ENCODE data around the gene MGAT5B.
"Not testable (repeated sequence)": the region's sequence is repeated elsewhere in the genome, so short reads cannot be mapped to it uniquely, and the experiment has no call there.

The MGAT5B gene

DNA sequence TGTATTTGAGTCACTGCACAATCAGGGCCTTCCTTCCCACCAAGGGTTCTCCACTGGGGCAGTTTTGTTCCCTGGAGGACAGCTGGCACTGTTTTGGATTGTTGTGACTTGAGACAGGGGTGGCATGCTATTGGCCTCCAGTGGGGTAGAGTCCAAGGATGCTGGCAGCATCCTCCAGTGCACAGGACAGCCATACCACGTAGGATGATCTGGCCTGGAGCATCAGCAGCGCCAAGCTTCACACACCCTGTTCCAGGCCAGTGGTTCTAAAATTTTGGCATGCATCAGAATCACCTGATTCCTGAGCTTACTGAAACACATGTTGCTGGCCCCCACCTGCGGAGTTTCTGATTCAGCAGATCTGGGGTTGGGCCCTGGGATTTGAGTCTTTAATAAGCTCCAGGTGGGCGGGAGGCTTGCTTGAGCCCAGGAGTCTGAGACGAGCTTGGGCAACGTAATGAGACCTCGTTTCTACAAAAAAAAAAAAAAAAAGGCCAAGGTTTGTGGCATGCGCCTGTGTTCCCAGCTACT lies 83.2 kb downstream of the MGAT5B start:
- DNase-seq (ENCODE audit: low spot score) = no peak

DNA sequence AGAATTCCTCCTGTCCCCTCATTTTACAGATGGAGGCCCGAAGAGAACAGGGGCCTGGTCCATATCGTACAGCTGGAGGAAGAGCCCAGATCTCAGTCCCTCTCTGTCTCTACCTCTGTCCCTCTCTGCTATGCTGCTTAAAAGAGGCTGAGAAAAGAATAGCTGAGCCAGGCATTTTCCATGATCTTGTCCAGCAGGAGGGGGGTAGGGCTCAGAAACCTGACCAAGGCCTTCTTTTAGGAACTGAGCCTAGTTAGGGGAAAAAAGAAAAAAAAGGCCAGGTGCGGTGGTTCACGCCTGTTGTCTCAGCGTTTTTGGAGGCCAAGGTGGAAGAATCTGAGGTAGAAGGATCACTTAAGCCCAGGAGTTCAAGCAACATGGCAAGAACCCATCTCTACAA lies 84.2 kb downstream of the MGAT5B start:
- no peak for DNase-seq (ENCODE audit: low spot score)

DNA sequence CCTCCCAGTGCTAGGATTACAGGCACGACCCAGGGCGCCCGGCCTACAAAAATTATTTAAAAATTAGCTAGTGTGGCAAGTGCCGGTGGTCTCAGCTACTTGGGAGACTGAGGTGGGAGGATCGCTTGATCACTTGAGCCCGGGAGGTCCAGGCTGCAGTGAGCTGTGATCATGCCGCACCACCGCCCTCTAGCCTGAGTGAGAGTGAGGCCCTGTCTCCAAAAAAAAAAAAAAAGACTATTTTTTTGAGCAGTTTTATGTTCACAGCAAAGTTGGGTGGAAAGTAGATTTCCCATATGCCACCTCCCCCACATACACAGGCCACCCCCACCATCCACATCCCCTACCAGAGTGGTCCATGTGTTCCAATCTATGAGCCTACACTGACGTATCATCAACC lies 84.9 kb downstream of the MGAT5B start:
- DNase-seq (ENCODE audit: low spot score) = no peak

DNA sequence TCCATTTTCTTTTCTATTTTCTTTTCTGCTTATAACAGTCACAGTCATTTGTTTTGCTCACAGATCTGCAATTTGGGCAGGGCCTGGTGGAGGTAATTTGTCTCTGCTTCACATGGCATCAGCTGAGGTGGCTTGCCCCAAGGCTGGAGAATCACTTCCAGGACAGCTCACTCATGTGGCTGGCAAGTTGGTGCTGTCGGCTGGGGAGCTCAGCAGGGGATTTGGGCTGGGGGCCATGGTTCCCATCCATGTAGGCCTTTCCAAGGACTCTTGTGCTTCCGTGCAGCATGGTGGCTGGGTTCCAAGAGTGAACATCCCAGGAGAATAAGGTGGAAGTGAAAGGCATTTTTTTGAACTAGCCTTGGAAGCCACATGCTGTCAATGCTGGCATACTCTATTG lies 85.7 kb downstream of the MGAT5B start:
- DNase-seq (ENCODE audit: low spot score) = no peak

DNA sequence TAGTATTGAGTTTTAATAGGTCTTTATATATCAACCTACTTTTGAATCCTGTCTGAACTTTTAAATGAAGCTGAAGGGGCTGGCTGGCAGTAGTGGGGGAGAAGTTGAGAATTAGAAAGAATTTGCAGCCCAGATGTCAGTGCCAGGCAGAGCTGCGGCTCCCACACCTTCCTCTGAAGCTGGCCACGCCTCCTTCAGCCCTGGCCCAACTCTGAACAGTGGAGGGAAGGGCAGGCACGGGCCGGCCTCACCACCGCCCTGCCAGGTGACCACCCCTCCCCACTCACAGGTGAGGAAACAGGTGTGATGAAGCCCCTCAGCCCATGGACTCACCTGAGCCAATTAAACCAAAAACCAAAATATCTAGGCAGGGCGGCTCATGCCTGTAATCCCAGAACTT lies 87.0 kb downstream of the MGAT5B start:
- DNase-seq (ENCODE audit: low spot score) = no peak

DNA sequence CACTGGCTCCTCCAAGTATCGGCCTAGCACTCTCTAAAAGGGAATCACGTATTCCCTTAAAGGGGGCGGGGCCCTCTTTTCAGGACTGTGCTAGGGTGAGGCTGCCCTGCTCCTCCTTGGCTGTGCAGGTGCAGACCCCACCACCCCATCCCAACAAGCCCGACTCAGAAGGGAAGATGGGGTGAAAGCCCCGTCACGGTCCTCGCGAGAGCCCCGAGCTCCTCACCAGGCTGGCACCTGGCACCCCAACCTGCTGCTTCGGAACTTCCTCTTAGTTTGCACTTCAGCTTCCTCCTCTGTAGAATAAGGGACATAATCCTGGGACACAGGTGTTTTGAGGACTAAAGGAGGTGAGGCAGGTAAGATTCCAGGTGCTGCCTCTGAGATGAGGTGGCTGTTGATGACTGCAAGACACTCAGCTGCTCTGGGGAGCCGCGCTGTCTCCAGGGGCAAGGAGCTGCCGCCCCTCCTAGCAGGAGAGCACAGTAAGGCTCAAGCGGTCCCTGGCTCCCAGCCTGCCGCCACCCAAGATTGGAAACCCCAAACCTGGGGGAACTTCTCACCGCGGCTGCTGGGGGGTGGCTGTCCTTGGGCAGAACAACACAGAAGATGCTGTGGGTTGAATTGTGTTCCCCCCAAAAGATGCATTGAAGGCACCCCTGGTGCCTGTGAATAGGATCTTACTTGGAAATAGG lies 88.8 kb downstream of the MGAT5B start:
- no peak for DNase-seq (ENCODE audit: low spot score)

DNA sequence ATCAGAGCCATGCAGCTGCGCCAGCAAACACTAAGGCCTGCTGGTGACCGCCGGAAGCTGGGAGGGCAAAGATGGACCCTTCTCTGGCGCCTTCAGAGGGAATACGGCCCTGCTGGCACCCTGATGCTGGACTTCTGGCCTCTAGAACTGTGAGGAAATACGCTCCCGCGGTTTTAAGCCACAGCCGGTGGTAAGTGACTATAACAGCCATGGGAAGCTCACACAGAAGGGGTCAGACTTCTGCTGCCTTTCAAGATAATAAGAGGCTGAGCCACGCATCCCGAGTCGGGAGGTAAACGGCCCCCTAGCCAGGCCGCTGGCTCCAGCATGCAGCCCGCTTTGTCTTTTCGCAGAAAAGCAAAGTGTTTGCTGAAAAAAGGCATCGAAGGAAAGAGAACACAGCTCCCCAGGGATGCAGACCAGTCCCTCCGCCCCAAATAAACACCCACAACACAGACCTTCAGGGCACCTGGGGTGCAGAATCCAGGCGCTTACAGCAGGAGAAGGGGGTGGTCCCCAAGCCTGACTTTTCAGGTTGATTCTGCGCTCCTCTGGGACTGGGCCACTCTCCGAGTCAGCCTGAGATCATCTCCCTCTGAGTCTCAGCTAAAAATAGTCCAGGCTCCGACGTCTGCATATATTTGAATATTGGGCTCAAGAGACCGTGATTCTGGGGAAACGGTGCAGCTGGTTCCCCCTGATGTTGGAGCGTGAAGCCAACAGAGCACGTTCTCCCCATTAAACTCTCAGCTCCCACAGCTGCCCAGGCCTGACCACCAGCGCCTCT lies 89.7 kb downstream of the MGAT5B start:
- no peak for DNase-seq (ENCODE audit: low spot score)

DNA sequence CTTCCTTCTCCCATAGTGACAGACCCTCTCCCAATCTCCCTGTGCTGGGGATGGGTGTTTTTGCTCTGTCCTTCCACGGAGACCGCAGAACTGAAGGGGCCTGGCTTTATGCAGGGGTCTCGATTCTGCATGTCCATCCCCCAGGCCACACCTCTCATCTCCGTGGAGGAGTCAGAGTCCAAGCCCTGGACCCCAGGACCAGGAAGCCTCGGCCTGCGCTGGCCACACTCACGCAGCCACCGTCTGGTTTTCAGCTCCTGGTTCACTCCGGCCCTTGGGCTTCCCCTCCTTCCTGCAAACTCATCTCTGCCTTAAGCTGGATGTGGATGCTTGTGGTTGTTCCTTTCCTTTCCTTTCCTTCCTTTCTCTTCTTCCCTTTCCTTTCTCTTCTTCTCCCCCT lies 90.8 kb downstream of the MGAT5B start:
- no peak for DNase-seq (ENCODE audit: low spot score)

DNA sequence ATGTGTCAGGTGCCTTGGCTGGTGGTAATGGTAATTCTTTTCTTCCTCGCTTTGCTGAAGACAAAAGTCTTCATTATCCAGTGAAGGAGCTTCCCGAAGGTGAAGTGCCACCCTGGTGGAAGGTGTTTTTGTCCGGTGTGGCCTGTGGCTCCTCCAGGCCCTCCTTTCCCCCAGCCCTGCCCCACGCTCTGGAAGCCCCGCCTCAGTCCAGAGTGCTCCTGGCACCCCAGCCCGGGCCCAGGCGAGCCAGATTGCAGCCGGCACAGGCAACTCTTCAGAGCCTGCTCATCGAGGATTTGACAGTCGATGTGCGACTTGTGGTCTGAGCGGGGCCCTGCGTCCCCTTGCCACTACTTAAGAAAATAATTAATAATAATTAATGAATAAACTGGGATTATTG lies 93.7 kb downstream of the MGAT5B start:
- DNase-seq (ENCODE audit: low spot score) = no peak

DNA sequence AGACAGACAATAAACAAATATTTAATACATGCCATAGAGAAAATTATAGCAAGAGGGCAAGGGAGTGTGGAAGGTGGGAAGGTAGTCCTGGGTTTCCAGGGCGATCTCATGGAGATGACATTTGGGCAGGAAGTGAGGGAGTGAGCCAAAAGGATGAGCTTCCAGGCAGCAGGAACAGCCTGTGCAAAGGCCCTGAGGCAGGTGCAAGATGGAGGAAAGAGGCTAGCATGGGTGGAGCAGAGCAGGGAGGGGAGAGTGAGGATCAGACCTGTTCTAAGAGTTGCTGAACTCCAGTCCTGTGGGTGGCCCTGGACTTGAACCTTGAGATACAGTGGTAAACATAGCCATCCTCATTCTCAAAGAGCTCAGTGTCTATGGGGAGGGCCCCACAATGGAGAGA lies 94.7 kb downstream of the MGAT5B start:
- no peak for DNase-seq (ENCODE audit: low spot score)

DNA sequence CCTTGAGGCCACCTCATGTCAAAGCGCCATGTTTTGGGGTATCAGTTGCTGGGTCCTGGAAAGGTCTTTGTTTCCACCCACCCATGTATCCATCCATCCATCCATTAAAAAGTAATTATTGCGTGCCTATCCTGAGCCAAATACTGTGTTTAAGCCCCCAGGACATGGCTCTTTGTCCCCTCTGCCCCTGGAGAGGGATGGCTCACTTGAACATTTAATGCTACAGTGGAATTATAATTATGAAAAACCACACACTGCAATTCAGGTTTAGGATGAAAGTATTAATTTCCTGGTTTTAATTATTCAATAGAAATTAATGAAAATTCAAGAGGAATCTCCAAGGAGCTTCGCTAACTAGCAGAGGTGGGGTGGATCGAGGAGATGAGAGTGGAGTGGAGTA lies 97.8 kb downstream of the MGAT5B start:
- no peak for DNase-seq (ENCODE audit: low spot score)

DNA sequence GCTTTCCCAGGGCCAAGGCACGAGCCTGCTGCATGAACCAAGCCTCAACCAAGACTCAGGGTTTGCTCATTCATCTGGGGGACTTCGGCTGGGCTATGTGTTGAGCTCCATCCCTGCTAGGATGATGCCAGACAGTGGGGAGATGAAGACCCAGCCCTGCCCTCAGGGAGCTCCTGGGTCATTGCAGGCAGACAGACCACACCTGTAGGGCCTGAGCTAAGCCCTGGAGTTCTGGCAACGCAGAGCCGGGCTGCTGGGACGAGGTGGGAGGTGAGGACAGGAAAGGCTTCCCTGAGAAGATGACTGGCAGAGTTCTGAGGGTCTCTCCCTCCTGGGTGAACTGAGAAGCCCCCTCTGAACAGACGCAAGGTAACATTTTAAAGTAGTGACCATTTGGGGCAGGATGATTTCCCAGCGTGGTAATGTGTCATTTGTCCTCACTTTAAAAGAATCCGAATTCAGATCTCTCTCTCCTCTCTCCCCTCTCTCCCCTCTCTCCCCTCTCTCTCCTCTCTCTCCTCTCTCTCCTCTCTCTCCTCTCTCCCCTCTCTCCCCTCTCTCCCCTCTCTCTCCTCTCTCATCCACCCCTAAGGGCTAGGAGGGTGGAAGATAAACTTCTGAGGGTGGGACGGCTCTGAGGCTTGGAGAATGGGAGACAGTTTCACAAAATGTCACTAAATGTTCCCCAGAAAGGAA lies 98.4 kb downstream of the MGAT5B start:
- no peak for DNase-seq (ENCODE audit: low spot score)

DNA sequence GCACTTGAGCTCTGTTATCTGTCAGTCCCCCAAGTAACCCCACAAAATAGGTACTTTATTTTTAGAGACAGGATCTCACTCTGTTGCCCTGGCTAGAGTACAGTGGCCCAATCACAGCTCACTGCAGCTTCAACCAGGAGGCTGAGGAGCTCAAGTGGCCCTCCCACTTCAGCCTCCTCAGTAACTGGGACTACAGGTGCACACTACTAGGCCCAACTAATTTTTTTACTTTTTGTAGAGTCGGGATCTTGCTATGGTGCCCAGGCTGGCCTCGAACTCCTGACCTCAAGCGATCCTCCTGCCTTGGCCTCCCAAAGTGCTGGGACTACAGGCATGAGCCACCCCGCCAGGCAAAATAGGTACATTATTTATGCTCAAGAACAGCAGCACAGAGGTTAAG lies 99.6 kb downstream of the MGAT5B start:
- DNase-seq (ENCODE audit: low spot score) = no peak

DNA sequence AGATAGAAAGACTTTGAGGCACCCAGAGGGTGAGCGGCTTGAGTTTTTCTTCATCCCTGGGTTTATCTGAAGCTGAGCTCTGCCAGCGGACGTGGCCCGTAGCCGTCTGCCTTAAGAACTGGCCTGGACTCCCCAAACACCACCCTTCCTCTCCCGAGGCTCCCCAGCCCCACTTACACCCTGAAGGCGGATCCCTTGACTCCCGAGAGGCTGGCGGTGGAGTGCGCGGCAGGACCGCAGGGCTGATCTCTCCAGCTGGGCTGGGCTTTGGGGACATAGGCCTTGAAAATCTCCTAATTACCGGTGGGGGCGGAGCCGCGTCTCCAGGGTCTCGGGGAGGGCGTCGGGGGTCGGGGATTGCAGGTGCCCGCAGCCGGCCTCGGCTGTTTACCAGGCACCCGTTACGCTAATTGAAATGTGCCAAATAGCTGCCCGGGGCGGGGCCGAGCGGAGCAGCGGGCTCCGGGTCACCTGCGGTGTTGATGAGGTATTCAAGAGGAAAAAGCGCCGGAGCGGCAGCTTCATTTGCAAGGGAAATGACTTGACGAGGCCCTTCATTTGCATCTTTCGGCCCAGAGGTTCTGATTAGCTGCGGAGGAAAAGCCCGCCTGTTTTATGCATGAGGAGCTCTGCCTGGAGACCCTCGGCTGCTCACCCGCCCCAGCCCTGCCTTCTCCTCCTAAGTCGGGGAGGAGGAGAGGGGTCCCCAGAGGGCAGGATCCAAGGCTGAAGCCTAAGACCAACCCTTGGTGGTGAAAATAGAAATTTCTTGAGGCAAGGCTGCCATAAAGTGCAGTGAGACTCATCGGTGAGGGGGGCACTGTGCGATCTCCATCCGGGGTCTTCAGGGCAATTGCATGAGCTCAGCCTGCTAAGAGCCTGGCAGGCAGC lies 100.7 kb downstream of the MGAT5B start:
- peak; percentile 35 for DNase-seq (ENCODE audit: low spot score)

DNA sequence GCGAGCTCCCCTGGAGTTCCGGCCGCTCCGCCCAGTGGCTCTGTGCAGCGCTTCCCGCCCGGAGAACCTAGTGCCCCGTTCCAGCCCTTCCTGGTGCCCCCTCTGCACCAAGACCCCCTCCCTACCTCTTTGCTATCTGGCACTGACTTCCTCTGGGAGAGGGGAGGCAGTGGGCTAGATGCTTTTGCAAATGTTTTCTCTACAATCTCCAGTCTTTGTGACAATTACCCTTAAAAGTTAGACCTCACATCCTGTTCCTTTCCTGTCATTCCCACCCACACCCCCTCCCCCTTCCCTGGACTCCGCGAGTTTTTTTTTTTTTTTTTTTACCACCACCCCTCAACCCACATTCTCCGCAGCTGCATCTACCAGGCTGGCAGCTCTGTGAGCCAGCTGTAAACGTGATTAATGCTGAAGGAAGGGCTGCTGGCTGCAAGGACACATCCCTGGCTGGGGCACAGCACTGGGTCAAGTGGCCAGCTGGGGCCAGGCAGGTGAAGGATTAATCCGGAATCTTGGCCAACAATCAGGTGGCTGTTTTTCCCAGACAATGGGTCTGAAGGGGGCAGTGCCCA lies 101.5 kb downstream of the MGAT5B start:
- no peak for DNase-seq (ENCODE audit: low spot score)

DNA sequence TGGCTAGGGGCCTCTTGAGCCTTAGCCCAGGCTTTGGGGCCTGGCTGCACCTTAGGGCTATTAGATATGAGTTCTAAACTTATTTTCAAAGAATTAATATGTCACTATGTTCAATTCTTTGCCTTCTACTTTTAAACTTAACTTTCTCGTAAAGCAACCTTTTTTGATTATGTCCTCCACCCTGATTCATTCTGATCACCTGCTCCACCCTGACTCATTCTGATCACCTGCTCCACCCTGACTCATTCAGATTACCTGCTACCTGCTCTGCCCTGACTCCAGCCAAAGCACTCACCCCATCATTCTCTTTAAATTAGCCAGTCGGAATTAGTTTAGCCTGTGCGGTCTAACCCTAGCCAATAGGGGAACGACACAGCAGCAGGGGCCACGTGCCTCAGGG lies 102.0 kb downstream of the MGAT5B start:
- not testable (repeated sequence) for DNase-seq (ENCODE audit: low spot score)

DNA sequence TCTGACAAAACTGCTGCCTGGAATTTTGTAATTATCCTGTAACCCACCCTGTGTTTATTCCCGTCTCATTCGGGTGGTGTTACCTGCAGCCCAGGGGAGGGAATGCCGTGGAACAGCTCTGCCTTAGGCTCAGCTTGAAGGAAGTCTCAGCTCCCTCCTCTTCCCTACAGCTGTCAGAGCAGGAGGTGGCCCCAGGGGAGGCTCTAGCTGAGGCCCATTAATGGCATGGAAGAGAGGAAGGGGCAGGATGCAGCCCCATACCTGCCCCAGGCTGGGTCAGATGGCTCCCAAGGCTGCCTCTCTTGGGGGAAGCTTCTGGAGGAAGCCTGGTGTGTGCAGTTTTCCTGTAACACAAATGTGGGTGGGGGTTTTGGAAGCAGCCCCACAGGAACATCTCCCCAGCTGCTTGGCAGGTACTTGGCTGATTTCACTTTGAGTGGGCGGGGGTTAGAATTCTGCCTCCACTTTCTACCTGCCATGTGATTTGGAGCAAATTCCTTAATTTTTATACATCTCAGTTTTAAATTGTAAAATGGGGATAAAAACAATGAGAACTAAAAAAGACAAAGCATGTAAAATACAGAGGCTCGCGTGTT lies 103.9 kb downstream of the MGAT5B start:
- no peak for DNase-seq (ENCODE audit: low spot score)

DNA sequence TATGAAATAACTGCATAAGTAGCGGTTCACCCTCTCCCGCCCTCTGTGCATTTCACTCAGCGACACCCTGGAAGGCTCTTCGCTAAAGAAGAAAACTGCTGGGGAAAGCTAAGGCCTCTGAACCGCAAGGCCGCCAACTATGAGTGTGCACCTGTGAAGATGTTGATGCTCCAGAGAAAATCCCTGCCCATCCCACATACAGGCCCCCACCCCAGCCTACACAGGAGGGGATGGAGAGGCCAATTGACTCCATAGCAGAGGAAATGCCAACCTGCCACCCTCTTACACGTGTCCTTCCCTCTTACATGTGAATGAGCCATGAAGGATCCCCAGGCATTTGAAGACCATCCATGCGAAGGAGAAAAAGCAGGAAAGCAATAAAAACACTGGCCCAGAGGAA lies 104.8 kb downstream of the MGAT5B start:
- DNase-seq (ENCODE audit: low spot score) = no peak

DNA sequence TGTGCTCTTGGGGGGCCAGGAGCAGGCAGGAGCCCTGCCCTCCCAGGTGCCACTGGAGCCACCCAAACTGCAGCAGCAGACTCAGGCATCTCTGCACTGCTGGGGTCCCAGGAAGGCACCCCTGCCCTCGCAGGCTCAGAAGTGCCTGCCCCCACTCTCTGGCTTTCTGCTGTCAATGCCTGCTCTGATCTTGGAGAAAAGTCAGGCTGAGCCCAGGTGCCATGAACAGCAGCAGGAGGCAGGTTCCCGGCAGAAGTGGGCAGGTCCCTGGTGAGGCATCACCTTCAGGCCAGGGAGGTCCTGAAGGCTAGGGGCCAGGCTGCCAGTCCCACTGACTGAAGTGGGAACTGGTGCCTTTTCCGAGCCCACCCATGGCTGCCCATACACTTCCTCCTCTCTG lies 106.5 kb downstream of the MGAT5B start:
- DNase-seq (ENCODE audit: low spot score) = no peak

DNA sequence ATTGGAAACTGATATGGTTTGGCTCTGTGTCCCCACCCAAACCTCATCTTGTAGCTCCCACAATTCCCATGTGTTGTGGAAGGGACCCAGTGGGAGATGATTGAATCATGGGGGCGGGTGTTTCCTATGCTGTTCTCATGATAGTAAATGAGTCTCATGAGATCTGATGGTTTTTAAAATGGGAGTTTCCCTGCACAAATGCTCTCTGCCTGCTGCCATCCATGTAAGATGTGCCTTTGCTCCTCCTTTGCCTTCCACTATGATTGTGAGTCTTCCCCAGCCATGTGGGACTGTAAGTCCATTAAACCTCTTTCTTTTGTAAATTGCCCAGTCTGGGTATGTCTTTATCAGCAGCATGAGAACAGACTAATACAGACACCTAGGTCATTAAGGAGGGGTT lies 109.8 kb downstream of the MGAT5B start:
- DNase-seq (ENCODE audit: low spot score) = not testable (repeated sequence)

Measured in CD4-positive, alpha-beta T cell treated with Interleukin-6 at 100 ng/mL for 8 hours (primary cell).